HG02642 (cell line): ENCODE data around the gene MMADHC.
"Not testable (repeated sequence)": the region's sequence is repeated elsewhere in the genome, so short reads cannot be mapped to it uniquely, and the experiment has no call there.

Experiments used
- ATAC-seq: cut with Tn5 transposase; IDR thresholded peaks from one replicate; pipeline ENCODE4 v1.9.1; 2021; ENCODE audit warnings: mild to moderate bottlenecking; ENCODE audit not compliant: unreplicated experiment, poor library complexity

The MMADHC gene

DNA sequence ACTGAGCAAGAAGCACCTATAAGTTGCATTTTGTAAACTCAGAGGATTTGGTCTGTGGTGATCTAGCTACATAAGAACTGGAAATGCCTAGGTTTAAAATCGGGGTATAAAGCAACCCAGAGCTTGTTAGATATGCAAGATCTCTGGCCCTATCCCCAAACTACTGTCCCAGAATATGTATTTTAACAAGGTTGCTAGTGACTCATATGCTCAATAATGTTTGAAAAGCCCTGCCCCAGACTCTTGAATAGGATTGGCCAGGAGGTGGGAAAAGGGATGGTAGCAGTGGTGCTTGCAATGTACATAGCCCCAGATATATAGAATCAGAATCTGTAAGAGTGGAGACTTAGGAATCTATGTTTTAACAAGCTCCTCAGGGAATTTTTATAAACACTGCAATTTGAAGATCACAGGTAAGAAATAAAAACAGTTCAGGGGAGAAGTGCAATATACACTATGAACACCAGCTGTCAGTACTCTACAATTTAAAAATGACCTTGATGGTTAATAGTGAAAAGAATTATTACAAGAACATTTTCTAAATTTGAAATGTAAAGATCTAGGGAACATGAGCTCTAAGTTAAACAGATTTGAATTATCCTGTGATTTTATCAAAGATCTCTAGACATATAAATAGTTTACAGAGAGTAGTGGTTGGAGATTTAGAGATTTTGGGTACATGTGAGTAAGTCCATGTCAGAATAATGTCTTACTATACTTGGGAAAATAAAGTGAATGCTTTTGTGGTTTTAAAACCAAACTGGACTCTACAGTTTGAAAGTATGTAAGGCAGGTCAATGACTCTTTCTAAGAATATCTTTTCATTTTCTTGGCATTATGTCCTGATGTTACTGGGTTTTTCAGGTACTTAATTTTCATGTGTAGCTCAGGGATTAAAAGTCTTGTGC lies 7.7 kb upstream of the MMADHC start:
- no peak for ATAC-seq

DNA sequence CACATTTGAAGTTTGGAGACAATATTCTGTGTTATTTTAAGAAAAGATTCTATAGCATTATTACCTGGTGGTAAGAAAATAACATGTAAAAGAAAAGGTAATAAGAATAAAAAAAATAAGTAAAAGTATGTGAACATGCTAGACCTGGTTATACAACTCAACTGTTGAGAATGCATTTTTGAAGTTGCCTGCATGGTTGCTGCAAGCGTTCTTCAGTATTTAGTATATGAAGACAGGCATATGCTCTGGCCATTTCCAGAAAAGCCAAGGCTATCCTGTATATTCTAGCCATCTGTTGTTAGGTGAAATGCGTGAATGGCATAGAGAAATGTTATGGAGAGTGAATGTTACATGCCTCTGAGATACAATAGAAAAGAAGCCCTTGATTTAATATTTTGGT lies 6.8 kb upstream of the MMADHC start:
- no peak for ATAC-seq

DNA sequence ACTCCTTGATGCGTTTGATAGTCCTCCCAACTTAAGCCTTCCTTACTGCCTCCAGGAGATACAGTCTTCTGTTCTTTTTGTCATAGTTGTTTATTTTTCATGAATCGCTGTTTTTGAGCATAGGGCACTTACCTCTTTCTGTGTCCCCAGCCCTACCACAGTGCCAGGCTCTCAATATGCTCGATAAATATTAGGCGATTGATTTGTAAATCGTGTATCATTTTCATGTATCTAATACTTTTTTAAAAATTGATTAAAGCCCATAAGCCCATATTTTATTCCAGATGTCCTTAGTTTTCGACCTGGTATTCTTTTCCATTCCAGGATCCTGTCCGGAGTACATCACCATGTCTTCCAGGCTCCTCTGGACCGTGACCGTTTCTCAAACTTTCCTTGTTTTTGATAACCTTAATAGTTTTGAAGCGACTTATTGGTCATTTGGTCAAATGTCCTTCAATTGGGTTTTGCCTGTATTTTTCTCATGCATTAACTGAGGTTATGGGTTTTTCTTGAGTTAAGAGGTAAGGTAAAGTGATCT lies 444 bp upstream of the MMADHC start:
- ATAC-seq: peak; percentile 29

DNA sequence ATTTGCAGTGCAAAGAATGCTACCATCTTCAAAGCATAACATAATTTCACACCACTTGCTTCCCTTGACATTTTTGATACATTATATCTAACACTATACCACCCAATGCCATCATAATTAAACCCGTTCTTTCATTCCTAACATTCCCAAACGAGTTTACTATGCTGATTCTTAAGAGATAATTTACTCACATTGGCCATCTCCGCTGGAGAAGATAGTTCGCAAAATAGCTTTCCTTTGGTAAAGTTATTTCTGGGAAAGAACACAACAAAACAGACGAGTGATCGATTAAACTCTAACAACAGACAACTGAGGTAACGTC lies 716 bp downstream of the MMADHC start:
- no peak for ATAC-seq

DNA sequence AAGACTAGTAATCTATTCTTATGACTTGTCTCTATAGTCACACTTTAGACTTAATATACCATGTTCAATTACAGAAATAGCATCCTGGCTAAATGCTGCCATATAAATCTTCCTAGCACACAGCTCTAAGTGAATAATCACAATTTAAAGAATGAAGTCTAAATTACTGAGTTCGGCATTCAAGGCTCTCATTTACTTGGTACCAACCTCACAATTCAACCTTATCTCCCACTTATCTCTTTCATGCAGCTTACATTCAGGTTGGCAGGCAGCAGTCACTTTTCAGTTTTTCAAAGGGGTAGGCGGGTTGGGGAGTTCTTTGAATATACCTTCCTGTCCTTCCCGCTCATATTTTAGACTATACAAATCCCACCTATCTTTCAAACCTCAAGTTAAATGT lies 1.5 kb downstream of the MMADHC start:
- no peak for ATAC-seq

DNA sequence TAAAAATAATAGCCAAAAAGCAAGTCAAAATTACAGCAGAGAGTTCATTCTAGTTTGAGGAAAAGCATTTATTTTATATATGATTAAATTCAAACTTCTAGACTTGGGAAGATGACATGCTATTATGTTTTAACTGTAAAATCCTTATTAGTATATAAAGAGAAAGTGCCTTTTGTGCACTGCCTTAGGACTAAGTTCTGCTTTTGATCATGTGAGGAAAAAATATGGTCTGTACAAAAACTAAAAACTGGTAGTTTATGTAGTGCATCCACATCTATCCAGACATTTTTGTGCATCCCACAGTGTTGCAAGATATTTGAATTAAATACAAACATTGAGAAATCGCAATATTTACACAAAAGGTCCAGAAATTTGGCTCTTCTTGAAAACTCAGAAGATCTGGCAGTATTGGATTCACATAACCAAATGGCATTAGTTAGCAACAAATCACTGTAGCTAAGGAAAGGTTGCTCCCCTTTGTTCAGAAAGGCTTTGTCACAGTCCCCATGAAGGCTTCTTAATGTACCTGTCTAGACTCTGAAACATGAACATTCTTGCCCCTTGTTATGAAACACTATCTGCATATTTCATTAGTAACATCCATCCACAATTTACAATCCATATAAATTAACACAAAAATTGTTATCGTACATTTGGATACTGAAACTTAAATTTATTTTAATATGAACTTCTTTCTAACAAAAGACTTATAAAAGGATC lies 2.2 kb downstream of the MMADHC start:
- no peak for ATAC-seq

DNA sequence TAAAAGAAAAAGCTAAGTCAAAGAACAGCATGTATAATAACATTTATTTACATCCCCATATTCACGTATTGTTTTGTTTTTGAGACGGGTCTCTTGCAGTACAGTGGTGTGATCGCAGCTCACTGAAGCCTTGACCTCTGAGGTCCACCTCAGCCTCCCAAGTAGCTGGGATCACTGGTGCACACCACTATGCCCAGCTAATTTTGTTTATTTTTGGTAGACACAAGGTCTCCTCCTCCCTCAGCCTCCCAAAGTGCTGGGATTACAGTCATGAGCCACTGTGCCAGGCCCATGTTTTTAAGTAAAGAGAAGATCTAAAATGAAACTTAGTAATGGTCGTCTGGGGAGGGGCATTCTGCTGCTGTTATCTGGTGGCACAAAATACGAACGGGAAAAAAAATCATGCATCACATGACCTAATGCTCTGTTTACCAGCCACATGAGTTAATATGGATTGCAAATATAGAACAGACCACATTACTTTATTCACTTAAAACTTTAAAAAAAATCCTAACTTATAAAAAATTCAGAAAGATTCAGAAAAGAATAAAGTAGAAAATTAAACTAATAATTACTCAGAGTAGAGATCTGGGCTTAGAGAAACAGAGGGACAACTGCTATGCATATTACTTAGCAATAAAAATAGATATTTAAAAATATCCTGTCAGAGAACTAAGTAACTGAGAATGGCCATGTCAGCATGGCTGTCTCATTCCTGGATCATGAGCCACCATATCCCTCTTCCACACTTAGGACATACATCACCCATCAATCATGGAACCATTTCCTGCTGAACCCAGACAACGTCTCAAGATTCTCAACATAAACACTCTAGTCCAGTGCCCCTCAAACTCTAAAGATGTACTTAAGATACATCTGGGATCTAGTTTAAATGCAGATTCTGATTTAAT lies 7.3 kb downstream of the MMADHC start:
- no peak for ATAC-seq

DNA sequence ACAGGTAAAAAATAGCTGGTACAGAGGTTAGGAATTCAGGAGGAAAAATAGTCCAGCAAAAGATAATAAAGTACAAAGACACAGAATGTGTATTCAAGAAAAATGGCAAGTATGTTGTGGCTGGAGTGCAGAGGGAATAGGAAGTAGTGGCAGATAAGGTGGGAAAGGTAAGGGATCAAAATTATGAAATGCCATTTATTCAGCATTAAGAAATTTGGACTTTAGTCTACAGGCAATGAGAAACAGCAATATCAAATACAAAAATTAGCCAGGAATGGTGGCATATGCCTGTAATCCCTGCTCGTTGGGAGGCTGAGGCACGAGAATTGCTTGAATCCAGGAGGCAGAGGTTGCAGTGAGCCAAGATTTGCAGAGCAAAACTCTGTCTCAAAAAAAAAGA lies 10.3 kb downstream of the MMADHC start:
- no peak for ATAC-seq

DNA sequence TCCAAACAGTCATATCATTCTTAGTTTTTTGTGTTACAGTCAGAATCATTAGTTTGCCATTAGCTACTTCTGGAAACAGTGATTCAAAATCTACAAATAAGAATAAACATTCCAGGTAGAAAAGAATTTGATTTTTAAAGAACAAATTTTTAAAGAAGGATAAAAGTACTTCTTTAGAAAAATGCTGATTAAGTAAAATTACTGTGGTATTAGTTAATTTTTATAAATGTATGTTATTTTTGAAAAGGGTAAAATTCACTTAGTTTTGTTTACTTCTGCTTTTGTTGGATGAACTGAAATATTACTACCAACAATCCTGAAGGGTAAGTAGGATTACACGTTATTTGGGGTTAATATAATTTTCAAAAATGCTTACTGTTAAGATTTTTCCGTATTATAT lies 11.8 kb downstream of the MMADHC start:
- no peak for ATAC-seq

DNA sequence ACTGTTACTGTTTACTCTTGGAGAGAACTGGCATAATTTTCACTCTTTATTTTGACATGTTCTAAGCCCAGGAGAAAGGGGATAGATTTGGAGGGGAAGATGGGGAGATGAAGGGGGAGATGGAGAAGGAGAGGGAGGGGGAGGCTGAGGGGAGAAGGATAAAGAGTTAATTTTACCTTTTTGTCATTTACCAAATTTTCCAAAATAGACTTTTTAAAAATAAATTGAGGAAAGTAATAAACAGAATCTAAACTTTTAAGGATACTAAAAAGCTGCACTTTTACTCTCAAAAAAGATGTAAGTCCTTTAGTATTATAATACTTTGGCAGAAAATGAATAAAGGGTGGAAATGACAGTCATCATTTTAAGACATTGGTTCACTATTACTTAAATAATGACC lies 12.3 kb downstream of the MMADHC start:
- ATAC-seq: no peak

DNA sequence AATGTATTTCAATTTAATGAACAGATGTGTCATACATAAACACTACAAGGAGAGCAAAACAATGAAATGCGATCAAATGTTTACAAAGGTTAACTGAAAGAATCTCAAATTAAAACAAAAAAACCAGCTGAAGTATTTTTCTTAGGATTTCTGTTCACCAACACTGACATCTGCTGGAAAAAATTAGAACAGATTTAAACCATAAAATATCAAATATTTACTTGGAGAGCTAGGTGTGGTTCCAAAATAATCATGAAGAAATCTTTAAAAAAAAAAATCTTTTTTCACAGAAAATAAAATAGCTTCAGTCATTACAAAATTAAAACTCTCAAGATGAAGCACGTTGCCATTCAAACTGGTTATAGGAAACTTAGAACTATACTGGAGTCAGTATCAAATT lies 13.8 kb downstream of the MMADHC start:
- no peak for ATAC-seq

DNA sequence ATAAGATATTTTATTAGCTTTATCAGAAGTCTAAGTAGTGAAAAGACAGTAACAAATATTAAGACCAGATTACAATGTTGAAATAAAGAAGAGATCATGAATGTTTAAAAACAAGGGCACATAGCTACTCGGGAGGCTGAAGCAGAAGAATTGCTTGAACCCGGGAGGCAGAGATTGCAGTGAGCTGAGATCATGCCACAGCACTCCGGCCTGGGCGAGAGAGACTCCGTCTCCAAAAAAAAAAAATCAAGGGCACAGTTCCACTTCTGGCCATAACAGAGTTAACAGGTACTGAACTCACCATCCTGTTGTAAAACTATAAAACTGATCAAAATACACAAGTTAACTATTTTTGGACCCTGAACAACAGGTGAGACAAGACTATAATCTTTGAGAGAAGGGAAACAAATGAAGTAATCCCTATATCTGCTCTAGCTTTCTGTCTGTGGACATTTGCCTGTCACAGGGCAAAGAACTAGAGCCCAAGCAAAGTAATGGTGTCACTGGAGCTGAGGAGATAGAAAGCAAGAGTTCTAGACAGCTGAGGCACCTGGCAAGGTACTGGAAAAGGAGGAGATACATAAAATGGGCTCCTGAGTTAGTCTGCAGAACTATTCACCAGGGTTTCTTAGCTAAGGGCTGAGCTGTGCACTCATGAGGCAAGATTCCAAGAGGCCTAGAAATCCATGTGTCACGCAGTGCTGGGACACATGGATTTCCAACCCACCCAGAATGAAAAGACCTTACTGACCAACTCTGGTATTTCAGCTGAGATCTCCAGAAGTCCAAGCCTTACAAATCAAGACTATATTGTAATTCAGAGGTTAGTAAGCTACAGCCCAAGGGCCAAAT lies 15.2 kb downstream of the MMADHC start:
- no peak for ATAC-seq

DNA sequence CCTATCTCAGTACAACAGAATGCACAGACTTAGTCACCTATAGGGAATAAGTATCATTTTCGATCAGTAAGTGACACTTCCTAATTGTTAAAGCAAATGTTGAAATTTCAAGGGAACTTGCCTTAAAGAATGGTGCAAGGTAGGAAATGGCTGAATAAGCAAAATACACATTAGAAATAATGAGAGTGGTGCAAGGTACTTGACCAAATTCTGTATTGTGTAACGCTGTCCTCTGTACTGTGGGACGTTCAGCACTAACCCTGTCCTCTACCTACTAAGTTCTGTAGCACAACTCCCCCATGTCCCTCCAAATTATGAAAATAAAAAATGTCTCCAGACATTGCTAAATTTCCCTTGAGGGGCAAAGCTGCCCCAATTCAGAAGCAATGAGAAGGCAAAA lies 19.4 kb downstream of the MMADHC start:
- no peak for ATAC-seq

DNA sequence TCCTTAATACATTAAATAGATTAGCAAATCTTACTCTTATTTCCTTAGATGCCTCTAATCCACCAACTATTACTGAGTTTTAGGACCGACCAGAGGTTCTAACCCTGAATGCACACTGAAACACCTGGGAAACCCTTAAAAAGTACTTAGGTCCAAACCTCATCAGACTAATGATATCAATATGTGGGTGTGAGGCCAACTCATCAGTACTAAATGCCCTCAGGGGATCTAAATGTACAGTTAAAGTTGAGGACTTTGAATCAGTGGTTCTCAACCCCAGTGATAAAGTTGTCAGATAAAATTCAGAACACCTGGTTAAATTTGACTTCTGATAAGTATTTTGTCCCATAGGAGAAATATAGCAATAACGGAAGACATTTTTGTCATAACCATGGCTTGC lies 20.9 kb downstream of the MMADHC start:
- no peak for ATAC-seq

DNA sequence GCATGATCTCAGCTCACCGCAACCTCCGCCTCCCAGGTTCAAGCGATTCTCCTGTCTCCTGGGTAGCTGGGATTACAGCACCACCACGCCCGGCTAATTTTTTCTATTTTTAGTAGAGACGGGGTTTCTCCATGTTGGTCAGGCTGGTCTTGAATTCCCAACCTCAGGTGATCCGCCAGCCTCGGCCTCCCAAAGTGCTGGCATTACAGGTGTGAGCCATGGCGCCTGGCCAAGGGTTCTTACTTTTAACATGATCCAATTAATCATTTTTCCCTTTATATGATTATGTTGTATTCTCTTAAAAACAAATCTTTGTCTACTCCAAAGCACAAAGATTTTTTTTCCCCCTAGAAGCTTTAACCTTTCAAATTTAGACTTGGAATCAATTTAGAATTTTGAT lies 21.9 kb downstream of the MMADHC start:
- not testable (repeated sequence) for ATAC-seq

DNA sequence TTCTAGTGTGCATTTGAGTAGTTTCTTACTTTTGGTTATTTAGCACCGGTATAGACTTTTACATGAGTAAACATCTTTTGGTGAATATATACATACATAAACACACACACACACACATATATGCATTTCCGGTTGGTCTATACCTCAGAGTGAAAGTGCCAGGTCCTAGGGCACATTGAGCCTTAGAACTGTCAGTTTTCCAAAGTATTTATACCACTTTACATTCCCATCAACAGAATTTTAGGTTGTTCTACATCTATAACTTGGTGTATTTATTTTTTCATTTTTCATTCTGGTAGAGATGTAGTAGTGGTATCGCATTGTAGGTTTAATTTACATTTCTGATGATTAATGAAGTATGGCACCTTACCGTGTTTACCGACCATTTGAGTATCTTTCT lies 22.6 kb downstream of the MMADHC start:
- ATAC-seq: no peak

DNA sequence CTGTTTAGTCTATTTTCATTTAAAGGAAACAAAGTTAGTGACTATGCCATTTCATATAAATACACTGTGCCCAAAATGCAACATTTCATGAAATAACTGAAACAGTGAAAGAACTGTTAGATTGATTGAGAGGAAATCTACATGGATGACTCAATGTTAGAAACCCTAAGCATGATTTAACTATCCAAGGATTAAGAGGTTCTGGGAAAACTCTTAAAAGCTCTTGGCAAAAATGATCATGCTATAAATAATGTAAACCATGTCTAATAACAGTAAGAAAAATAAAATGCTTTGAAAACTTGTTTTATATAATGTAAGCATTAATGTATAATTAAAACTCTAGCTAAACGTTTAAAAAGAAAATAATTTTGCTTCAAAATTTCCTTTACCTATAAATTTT lies 23.5 kb downstream of the MMADHC start:
- no peak for ATAC-seq

DNA sequence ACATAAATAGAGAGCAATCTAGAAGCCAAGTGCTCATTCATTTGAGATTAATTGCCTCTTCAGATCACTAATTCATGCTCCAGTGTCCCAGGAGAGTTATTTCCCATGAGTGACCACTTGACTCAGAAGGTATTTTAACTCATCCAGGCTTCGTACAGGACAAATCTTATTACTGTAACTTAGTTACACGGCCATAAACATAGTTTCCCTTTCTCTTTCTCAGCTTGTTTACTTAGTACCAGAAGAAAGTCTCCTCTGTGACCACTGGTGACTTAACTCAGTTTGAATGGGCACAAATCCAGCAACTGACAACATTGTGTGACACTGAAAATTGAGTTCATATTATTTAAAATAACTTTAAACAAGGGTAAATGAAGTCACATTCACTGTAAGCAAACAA lies 25.3 kb downstream of the MMADHC start:
- ATAC-seq: peak; percentile 62

DNA sequence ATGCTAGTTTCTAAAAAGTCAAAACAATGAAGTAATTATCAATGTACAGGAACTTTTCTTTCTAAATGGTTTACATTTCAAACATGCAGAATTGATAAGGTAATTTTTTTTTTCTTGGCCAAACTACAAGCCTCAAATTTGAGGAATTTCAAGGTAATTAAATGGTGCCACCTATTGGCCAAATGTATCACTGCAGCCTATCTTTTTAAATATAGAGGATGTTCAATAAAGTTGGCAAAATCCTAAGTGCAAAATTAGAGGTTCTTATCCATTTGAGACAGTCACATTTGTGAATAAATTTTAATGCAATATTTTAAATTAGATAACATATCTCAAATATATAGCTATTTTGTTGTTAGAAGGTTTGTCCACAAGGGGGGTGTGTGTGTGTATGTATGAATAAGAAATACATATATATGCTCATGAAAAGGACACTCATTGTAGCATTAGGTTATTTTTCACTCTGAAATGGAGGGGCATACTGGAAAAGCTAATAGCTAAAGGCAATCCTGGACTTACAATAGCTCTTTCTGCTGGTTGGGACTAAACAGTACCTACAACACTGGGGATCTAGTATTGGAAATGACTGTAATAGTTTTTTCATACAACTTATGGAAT lies 26.2 kb downstream of the MMADHC start:
- no peak for ATAC-seq
